Caco-2 (cell line): ENCODE results near the gene AUTS2. TPM values are rescaled to one million over a fixed set of nuclear protein-coding genes. Genes with fewer than 3 reads are reported as not detected.

Experiments used
- BruUV-seq: library from RNA; stranded (reverse); fragments of 400-500 nt; replicated peaks from 2 replicates; lab custom pipeline; 2021; lab: Mats Ljungman, UMichigan
- CTCF ChIA-PET: fragments of 300-600 bp; sonication (Branson Sonifier 250); formaldehyde crosslinking; loops from one replicate; lab custom pipeline; 2022; ENCODE audit warnings: antibody characterized with exemption; lab: Charles Lee
- POLR2A ChIA-PET: fragments of 300-600 bp; sonication (Branson Sonifier 250); formaldehyde crosslinking; loops from one replicate; lab custom pipeline; 2022; ENCODE audit warnings: antibody characterized with exemption; lab: Charles Lee
- DNase-seq, 2 experiments: peaks; one replicate each; pipeline versions ENCODE4 v3.0.0 to v3.0.0-alpha.2; 2020 to 2022
- H3K27me3 ChIP-seq: replicated peaks from 2 replicates; pipeline ENCODE4 v1.6.0; 2011; ENCODE audit warnings: low read length; ENCODE audit not compliant: control insufficient read depth, insufficient read depth
- H3K36me3 ChIP-seq: 2 replicates; pipeline ENCODE4 v1.5.1; 2011; ENCODE audit warnings: low read length; ENCODE audit not compliant: control insufficient read depth, insufficient read depth
- H3K4me1 ChIP-seq: fragments of 250-450 bp; sonication (Bioruptor Pico); 2 replicates; pipeline ENCODE4 v1.5.1; 2020; ENCODE audit warnings: mild to moderate bottlenecking
- H3K4me3 ChIP-seq: 2 replicates; pipeline ENCODE4 v1.5.1; 2011; ENCODE audit warnings: low read depth, mild to moderate bottlenecking, control low read depth, low read length
- H3K9me3 ChIP-seq: fragments of 250-450 bp; sonication (Bioruptor Pico); 2 replicates; pipeline ENCODE4 v1.5.1; 2020; ENCODE audit warnings: mild to moderate bottlenecking, moderate library complexity
- H3K27ac Mint-ChIP-seq: one replicate; pipeline ENCODE4 v1.8.0; 2022; ENCODE audit warnings: mixed read lengths; ENCODE audit not compliant: unreplicated experiment
- H3K27me3 Mint-ChIP-seq: one replicate; pipeline ENCODE4 v1.8.0; 2022; ENCODE audit warnings: mixed read lengths; ENCODE audit not compliant: insufficient read depth, unreplicated experiment
- H3K36me3 Mint-ChIP-seq: one replicate; pipeline ENCODE4 v1.8.0; 2022; ENCODE audit warnings: mild to moderate bottlenecking, mixed read lengths; ENCODE audit not compliant: insufficient read depth, unreplicated experiment
- H3K4me1 Mint-ChIP-seq: one replicate; pipeline ENCODE4 v1.8.0; 2022; ENCODE audit warnings: low read depth, mixed read lengths; ENCODE audit not compliant: unreplicated experiment
- H3K4me3 Mint-ChIP-seq: one replicate; pipeline ENCODE4 v1.8.0; 2022; ENCODE audit warnings: mild to moderate bottlenecking, moderate library complexity, mixed read lengths; ENCODE audit not compliant: unreplicated experiment
- H3K9me3 Mint-ChIP-seq: one replicate; pipeline ENCODE4 v1.8.0; 2022; ENCODE audit warnings: mixed read lengths; ENCODE audit not compliant: unreplicated experiment
- CTCF ChIP-seq, 2 experiments: fragments of 200-600 bp in 1 of 2; IDR thresholded peaks; 1 replicate in 1 of 2; 2 replicates in 1 of 2; pipeline versions ENCODE4 v1.5.1 to v1.8.0; 2011 to 2022; ENCODE audit warnings: antibody characterized with exemption in 1 of 2, control low read depth in 1 of 2, inconsistent platforms in 1 of 2, low read depth in 1 of 2, low read length in 1 of 2, mild to moderate bottlenecking in 1 of 2, moderate library complexity in 1 of 2; ENCODE audit not compliant: insufficient read depth in 1 of 2, severe bottlenecking in 1 of 2, unreplicated experiment in 1 of 2
- intact Hi-C: fragments of 100-400 bp; cut with micrococcal nuclease; formaldehyde crosslinking; loops from one replicate; pipeline ENCODE4 v1.10.0; 2022; ENCODE audit not compliant: unreplicated experiment
- total RNA-seq: library from RNA; stranded (reverse); gene quantifications from 2 replicates; pipeline ENCODE4 v1.2.3, GENCODE V29; 2022

Gene AUTS2
- total RNA-seq, 1 experiment from 2014 or later: 37.1 TPM

- Histone ChIP-seq H3K27me3 (no peaks in the 10 kb centered on the region), H3K36me3 (no peaks in the 10 kb centered on the region), H3K4me3 (no peak overlapping the region), H3K4me1 (no peaks in the 10 kb centered on the region), H3K9me3 (no peaks in the 10 kb centered on the region)
- Mint-ChIP-seq H3K9me3 (no peaks in the 10 kb centered on the region), H3K4me3 (no peak overlapping the region), H3K4me1 (no peaks in the 10 kb centered on the region), H3K36me3 (no peaks in the 10 kb centered on the region), H3K27me3 (no peaks in the 10 kb centered on the region), H3K27ac (no peak overlapping the region)
- DNase-seq: no peak
- BruUV-seq: no TSS peak
- no peak for TF ChIP-seq CTCF (IDR thresholded peaks at IDR 0.05; ENCODE audit: insufficient read depth in 1 of 2, low read depth in 1 of 2, low read length in 1 of 2, severe bottlenecking in 1 of 2, unreplicated experiment in 1 of 2)
- ChIA-PET CTCF (no interaction called here), POLR2A (no interaction called here)
- intact Hi-C loops: no loop called here
Observed at GRCh38 chr7:70341446-70341845, 743.2 kb downstream of the AUTS2 start.

GRCh38 chr7:70343519-70343918 lies 745.2 kb downstream of the AUTS2 start:
- BruUV-seq: no TSS peak
- no peaks in the 10 kb centered on the region for H3K4me1 ChIP-seq
- no peaks in the 10 kb centered on the region for H3K4me1 Mint-ChIP-seq
- no peaks in the 10 kb centered on the region for H3K27me3 Mint-ChIP-seq
- H3K27me3 ChIP-seq: no peaks in the 10 kb centered on the region
- no peaks in the 10 kb centered on the region for H3K36me3 ChIP-seq
- ChIA-PET POLR2A (no interaction called here), CTCF (no interaction called here)
- no peak overlapping the region for H3K4me3 Mint-ChIP-seq
- intact Hi-C loops: no loop called here
- H3K9me3 Mint-ChIP-seq: no peaks in the 10 kb centered on the region
- no peak for TF ChIP-seq CTCF (IDR thresholded peaks at IDR 0.05; ENCODE audit: insufficient read depth in 1 of 2, low read depth in 1 of 2, low read length in 1 of 2, severe bottlenecking in 1 of 2, unreplicated experiment in 1 of 2)
- H3K27ac Mint-ChIP-seq: no peak overlapping the region
- no peak for DNase-seq
- H3K4me3 ChIP-seq: no peak overlapping the region
- no peaks in the 10 kb centered on the region for H3K9me3 ChIP-seq
- no peaks in the 10 kb centered on the region for H3K36me3 Mint-ChIP-seq

GRCh38 chr7:70344726-70345125 lies 746.5 kb downstream of the AUTS2 start:
- no TSS peak for BruUV-seq
- Mint-ChIP-seq H3K9me3 (no peaks in the 10 kb centered on the region), H3K27ac (no peak overlapping the region), H3K36me3 (no peaks in the 10 kb centered on the region), H3K27me3 (no peaks in the 10 kb centered on the region), H3K4me3 (no peak overlapping the region), H3K4me1 (no peaks in the 10 kb centered on the region)
- ChIA-PET CTCF (no interaction called here), POLR2A (no interaction called here)
- intact Hi-C loops: no loop called here
- no peak for TF ChIP-seq CTCF (IDR thresholded peaks at IDR 0.05; ENCODE audit: insufficient read depth in 1 of 2, low read depth in 1 of 2, low read length in 1 of 2, severe bottlenecking in 1 of 2, unreplicated experiment in 1 of 2)
- H3K9me3 ChIP-seq: no peaks in the 10 kb centered on the region
- no peak for DNase-seq
- no peaks in the 10 kb centered on the region for H3K4me1 ChIP-seq
- no peaks in the 10 kb centered on the region for H3K36me3 ChIP-seq
- no peak overlapping the region for H3K4me3 ChIP-seq
- no peaks in the 10 kb centered on the region for H3K27me3 ChIP-seq
